ENCODE results near the gene TXK.
"Not testable (repeated sequence)": the region's sequence is repeated elsewhere in the genome, so short reads cannot be mapped to it uniquely, and the experiment has no call there.

TXK gene

GRCh38 chr4:48134081-48134480, at the start of gene TXK:
Gene TXK, minus strand, starts transcription at chr4:48134250. Its CDS starts 80 bp downstream, at chr4:48134170.
- no peak for DNase-seq (ENCODE audit: low read depth)

- DNase-seq (ENCODE audit: low read depth) = no peak
Observed at GRCh38 chr4:48180234-48180633, 46.2 kb upstream of the TXK start.

DNA sequence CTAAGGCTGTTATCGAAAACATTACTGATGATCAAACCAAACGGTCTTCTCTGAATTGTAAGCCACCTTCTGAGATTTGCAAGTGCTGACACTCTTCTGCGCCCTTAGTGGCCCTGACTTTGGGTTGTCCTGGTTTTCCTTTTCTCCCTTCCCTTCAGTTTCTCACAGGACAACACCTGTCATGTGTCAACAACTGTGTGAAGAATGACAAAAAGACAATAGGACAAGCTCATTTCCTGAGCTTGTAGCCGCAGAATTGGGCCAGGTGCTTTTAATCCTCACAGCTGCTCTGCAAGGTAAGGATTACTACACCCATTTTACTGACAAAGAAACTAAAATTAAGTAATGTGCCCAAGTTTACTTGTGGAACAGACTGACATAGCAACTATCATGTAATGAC, 44.9 kb upstream of the TXK start:
- DNase-seq (ENCODE audit: low read depth) = no peak

GRCh38 chr4:48175806-48176205, 41.8 kb upstream of the TXK start:
- DNase-seq (ENCODE audit: low read depth) = no peak

DNA sequence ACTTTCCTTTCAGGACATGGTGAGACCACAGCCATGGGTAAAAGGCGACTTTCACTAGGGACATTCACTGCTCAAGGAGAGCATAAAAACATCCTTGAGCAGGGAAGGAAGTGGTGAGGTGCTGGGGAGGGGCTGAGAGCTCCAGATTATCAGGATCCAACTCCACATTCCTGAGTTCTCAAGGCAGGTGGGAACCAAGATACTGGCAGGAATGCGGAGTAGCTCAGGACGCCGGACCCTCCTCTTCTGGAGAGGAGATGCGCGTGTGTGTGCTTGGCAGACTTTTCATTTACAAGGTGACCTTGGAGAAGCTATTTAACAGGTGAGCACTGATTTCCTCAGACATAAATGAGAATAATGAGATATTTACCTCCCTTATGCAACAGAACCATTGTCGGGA, 41.3 kb upstream of the TXK start:
- no peak for DNase-seq (ENCODE audit: low read depth)

- DNase-seq (ENCODE audit: low read depth) = peak; percentile 55
Observed at GRCh38 chr4:48173056-48173991, 39.3 kb upstream of the TXK start.

DNA sequence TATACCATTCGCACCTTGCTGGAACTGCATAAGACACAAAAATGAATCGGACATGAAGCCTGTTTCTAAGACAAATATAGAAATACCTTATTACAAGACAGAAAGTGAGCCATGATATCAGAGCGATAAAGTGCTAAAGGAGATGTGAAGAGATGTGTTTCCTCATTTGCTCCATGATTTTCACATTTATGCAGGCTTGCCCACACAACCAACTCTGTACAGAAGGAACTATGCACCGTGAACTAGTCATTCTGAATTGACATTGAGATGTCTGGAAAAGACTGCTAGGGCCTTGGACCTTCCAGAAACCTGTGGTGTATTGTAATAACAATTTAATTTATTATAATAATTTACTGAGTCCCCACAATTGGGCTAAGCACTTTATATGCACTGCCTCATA, 38.6 kb upstream of the TXK start:
- no peak for DNase-seq (ENCODE audit: low read depth)

GRCh38 chr4:48169636-48170035, 35.6 kb upstream of the TXK start:
- DNase-seq (ENCODE audit: low read depth) = no peak

DNA sequence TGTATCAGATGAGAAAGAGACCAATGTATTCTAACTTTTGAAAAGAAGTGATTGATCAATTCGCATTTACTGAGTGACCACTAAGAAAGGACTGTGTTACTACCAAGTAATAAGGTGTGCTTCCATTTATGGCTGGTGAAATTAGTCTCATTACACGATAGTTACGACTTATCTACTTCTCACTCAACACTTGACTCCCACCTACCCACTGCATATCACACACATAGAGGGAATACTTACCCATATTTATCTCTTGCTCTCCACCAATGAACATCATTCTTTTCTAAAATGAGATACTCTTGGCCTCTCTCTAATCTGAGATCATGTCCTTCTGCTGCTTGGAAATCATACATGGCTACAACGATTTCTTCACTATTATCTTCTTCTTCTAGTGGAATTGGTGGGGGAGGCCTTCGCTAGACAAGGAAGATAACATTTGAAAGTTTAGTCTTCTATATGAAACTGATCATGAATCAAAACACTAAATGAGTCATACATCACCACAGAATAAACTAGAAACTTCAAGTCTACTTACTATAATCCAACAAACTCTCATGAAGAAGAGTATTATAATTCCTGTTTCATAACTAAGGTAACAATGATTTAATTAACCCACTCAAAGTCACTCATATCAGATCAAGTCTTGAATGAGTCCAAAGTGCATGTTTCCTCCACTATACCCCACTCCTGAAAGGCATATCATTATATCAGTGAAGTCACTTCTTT, 33.7 kb upstream of the TXK start:
- no peak for DNase-seq (ENCODE audit: low read depth)

- DNase-seq (ENCODE audit: low read depth) = not testable (repeated sequence)
Observed at GRCh38 chr4:48164561-48164960, 30.5 kb upstream of the TXK start.

- DNase-seq (ENCODE audit: low read depth) = no peak
Observed at GRCh38 chr4:48163746-48164145, 29.7 kb upstream of the TXK start.

GRCh38 chr4:48162162-48162561, 28.1 kb upstream of the TXK start:
- DNase-seq (ENCODE audit: low read depth) = no peak

DNA sequence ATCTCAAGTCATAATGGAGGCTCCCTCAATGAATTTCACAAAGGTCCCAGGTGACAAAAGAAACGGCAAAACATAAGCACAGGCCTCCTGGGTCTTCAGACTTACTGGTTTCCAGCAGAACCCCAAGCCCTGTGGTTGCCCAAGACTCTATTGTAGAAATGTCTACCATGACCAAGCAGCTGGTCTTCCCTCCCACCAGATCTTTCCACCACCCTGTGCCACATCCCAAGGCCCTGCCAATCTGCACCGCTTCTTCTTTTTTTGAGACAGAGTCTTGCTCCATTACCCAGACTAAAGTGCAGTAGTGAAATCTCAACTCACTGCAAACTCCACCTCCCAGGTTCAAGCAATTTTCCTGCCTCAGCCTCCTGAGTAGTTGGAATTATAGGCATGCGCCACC, 23.2 kb upstream of the TXK start:
- DNase-seq (ENCODE audit: low read depth) = no peak

DNA sequence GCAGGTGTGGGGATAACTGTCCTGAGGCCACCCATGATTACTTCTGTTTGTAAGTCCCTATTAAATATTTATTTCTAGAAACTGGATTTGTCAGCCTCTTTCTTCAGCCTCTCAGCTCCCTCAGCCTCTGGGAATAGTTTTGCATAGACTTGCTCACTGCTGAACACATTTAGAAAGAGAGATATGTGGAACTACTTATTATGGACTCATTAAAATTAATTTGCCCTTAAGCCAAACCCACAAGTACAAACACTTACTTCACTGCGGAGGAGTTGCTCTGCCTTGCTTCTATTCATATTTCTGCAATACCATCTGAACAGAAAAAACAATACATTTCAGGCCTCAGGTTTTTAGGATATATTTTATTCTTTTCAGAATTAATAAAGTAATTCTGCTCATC, 22.4 kb upstream of the TXK start:
- DNase-seq (ENCODE audit: low read depth) = no peak

GRCh38 chr4:48153791-48154550, 19.9 kb upstream of the TXK start:
- no peak for DNase-seq (ENCODE audit: low read depth)

DNA sequence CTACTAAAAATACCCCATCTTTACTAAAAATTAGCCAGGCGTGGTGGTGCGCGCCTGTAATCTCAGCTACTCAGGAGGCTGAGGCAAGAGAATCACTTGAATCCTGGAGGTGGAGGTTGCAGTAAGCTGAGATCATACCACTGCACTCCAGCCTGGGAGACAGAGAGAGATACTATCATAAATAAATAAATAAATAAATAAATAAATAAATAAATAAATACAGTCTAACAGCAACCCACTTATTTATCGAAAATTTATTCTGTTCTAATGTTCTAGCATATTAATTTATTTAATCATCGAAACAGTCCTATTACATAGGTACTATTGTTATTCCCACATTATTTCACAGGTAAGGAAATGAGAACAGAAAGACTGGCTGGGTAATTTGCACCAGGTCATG, 18.2 kb upstream of the TXK start:
- DNase-seq (ENCODE audit: low read depth) = no peak

GRCh38 chr4:48149827-48150370, 15.8 kb upstream of the TXK start:
- no peak for DNase-seq (ENCODE audit: low read depth)

DNA sequence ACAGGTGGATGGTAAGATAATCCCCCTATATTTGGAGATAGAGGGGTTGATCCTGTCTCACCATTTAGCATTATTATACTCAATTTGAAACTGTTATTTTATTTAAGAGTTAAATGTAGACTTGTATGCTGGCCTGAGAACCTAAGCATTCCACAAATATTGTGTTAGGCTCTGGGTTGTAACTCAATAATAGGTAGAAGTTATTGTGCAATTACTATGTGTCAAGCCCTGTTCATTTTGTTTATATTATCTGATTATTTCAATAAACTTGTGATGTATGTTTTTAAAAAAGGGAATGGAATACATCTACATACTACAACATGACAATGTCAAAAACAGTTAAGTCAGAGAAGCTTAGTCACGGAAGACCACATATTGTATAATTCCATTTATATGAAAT, 13.6 kb upstream of the TXK start:
- DNase-seq (ENCODE audit: low read depth) = no peak

GRCh38 chr4:48141048-48141447, 7.0 kb upstream of the TXK start:
- no peak for DNase-seq (ENCODE audit: low read depth)

DNA sequence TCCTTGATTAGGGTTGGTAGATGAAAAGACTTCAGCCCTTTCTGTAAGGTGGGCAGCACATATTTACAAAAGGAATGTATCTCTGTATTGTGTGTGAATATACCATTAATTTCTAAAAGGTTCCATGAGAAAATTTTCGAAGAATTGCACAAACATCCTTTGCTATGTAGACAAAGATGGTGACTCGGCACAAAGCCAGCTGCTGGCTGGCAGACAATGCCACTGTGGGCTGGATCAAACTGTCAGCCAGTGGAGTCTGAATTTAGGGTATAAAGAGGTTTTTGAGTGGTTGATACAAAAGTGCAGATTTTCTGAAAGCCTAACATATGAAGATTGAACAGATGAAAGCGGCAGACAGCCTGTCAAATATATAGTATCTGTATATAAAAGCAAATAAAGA, 5.6 kb upstream of the TXK start:
- DNase-seq (ENCODE audit: low read depth) = no peak

DNA sequence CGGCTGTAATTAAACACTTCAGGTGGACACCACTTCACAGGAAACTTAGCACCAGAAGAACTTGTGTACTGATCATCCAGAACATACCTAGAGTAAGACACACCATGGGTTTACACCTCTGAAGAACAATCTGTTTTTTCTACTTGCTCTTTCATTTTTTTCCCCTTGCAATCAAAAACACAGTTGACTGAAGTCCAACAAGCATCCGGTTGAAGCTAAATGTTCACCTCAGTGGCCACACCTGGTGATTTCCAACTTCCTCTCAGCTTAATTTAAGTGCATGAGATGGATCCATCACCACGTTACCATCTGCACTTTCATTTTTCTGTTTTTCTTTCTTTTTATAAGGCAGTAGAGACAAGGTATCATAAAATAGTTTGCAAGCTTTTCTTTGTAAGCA, 4.9 kb upstream of the TXK start:
- no peak for DNase-seq (ENCODE audit: low read depth)

- DNase-seq (ENCODE audit: low read depth) = no peak
Observed at GRCh38 chr4:48138511-48138910, 4.5 kb upstream of the TXK start.
